Right lobe of liver (tissue), 4 donors: ENCODE results near the gene VMP1.

ENCODE experiments used
- POLR2A ChIP-seq: fragments of 450-650 bp; IDR thresholded peaks from one replicate; pipeline ENCODE4 v1.6.1; 2017; ENCODE audit warnings: antibody characterized with exemption, mild to moderate bottlenecking
- TF ChIP-seq, protein P1 (sequence below), 4 donors: fragments of 200-600 bp in 3 of 4; fragments of 450-650 bp in 1 of 4; IDR thresholded peaks; one replicate each; pipeline versions ENCODE4 v1.5.1 to v1.8.0; 2016 to 2022; ENCODE audit warnings: antibody characterized with exemption in 4 of 4, mild to moderate bottlenecking in 2 of 4
- donor health status: DM: no; HTN: no; CAD: no.
- donor health status: DM: no; HTN: no; CAD: no.
- donor health status: DM: no; HTN: yes; CAD: no.

GRCh38 chr17:59807892-59808509 lies 100.5 kb downstream of the VMP1 start:
- no peak for TF ChIP-seq POLR2A
- TF ChIP-seq, protein P1, sequence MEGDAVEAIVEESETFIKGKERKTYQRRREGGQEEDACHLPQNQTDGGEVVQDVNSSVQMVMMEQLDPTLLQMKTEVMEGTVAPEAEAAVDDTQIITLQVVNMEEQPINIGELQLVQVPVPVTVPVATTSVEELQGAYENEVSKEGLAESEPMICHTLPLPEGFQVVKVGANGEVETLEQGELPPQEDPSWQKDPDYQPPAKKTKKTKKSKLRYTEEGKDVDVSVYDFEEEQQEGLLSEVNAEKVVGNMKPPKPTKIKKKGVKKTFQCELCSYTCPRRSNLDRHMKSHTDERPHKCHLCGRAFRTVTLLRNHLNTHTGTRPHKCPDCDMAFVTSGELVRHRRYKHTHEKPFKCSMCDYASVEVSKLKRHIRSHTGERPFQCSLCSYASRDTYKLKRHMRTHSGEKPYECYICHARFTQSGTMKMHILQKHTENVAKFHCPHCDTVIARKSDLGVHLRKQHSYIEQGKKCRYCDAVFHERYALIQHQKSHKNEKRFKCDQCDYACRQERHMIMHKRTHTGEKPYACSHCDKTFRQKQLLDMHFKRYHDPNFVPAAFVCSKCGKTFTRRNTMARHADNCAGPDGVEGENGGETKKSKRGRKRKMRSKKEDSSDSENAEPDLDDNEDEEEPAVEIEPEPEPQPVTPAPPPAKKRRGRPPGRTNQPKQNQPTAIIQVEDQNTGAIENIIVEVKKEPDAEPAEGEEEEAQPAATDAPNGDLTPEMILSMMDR (IDR thresholded peaks at IDR 0.05), result no peak
